ENCODE results near the gene RAB6A. TPM values are rescaled to one million over a fixed set of nuclear protein-coding genes. Genes with fewer than 3 reads are reported as not detected.
A peak's percentile ranks its signal among the peaks of the same experiment; 100 is the strongest.

The RAB6A gene
- total and polyA plus RNA-seq, 2 of the 8 experiments (the other 6 are each of a cell fraction or from before 2014, with no cell fraction given), result 24.4 to 88.6 TPM

- peak; percentile 26 for TF ChIP-seq CTBP2 (IDR thresholded peaks at IDR 0.05; ENCODE audit: borderline replicate concordance, insufficient read depth, insufficient read length, low read length)
- TF ChIP-seq RBBP5 (IDR thresholded peaks at IDR 0.05; ENCODE audit: borderline replicate concordance, low read depth, low read length), result peak; percentile 96
- TF ChIP-seq RXRA (IDR thresholded peaks at IDR 0.05; ENCODE audit: insufficient read depth, low read depth, low read length), result no peak
- TF ChIP-seq ZNF274 (IDR thresholded peaks at IDR 0.05; ENCODE audit: borderline replicate concordance, extremely low read depth, low read length), result no peak
- no peak for TF ChIP-seq GABPA (IDR thresholded peaks at IDR 0.05; ENCODE audit: borderline replicate concordance, insufficient read depth, low read length)
- TF ChIP-seq CEBPB (IDR thresholded peaks at IDR 0.05; ENCODE audit: low read depth, low read length), result no peak
- no peak for TF ChIP-seq FOSL1 (IDR thresholded peaks at IDR 0.05; ENCODE audit: insufficient read depth, low read depth, low read length)
- TF ChIP-seq TAF7 (optimal IDR thresholded peaks at IDR 0.05; ENCODE audit: borderline replicate concordance, low read depth, low read length), result no peak
- no peak for TF ChIP-seq E2F6 (IDR thresholded peaks at IDR 0.05)
- TF ChIP-seq YY1 (IDR thresholded peaks at IDR 0.05; ENCODE audit: low read depth, low read length), result no peak
- no peak for TF ChIP-seq RNF2 (IDR thresholded peaks at IDR 0.05; ENCODE audit: borderline replicate concordance, low read depth, low read length, missing control alignments, poor library complexity, severe bottlenecking)
- no peak for TF ChIP-seq JUND (IDR thresholded peaks at IDR 0.05; ENCODE audit: low read length)
- peak; percentile 67 for TF ChIP-seq MAX (IDR thresholded peaks at IDR 0.05)
- TF ChIP-seq EGR1 (IDR thresholded peaks at IDR 0.05; ENCODE audit: borderline replicate concordance, low read depth, low read length), result no peak
- TF ChIP-seq ATF2 (IDR thresholded peaks at IDR 0.05; ENCODE audit: low read length), result no peak
- no peak; a peak in 1 of 4 replicates for TF ChIP-seq RAD21 (IDR thresholded peaks at IDR 0.05 in 1 of 2, conservative IDR thresholded peaks at IDR 0.05 in 1 of 2; ENCODE audit: low read depth in 2 of 2, low read length in 2 of 2)
- no peak for TF ChIP-seq MAFK (IDR thresholded peaks at IDR 0.05; ENCODE audit: low read depth, low read length)
Observed at GRCh38 chr11:73647459-73648100, 113.3 kb downstream of the RAB6A start (continued).

Data from H1 (cell line).